HG03521 (cell line): ENCODE results near the gene CCN2.

Source experiments
- ATAC-seq: cut with Tn5 transposase; IDR thresholded peaks from one replicate; pipeline ENCODE4 v1.9.1; 2021; ENCODE audit warnings: mild to moderate bottlenecking, moderate library complexity; ENCODE audit not compliant: unreplicated experiment

CCN2 gene

GRCh38 chr6:131950767-131951575, at the start of gene CCN2:
Gene CCN2 (minus strand): TSS chr6:131951372. CDS start chr6:131951172, 200 bp downstream.
- no peak for ATAC-seq

GRCh38 chr6:132000296-132000695, 49.1 kb upstream of the CCN2 start:
- ATAC-seq = no peak

GRCh38 chr6:131999545-132000146, 48.5 kb upstream of the CCN2 start:
- no peak for ATAC-seq

GRCh38 chr6:131998255-131998982, 47.2 kb upstream of the CCN2 start:
- ATAC-seq = no peak

GRCh38 chr6:131997429-131998153, 46.4 kb upstream of the CCN2 start:
- ATAC-seq = no peak

- no peak for ATAC-seq
These were observed 44.7 kb upstream of the CCN2 start for GRCh38 chr6:131995917-131996316.

- ATAC-seq = no peak
These were observed 41.4 kb upstream of the CCN2 start for GRCh38 chr6:131992557-131992956.

- no peak for ATAC-seq
These were observed 37.9 kb upstream of the CCN2 start for GRCh38 chr6:131989036-131989435.

GRCh38 chr6:131982740-131983259, 31.6 kb upstream of the CCN2 start:
- ATAC-seq = no peak

GRCh38 chr6:131981624-131981978, 30.4 kb upstream of the CCN2 start:
- no peak for ATAC-seq

- ATAC-seq = no peak
These were observed 29.8 kb upstream of the CCN2 start for GRCh38 chr6:131980791-131981623.

GRCh38 chr6:131980338-131980790, 29.2 kb upstream of the CCN2 start:
- no peak for ATAC-seq

- ATAC-seq = no peak
These were observed 28.6 kb upstream of the CCN2 start for GRCh38 chr6:131979515-131980337.

GRCh38 chr6:131978522-131978921, 27.4 kb upstream of the CCN2 start:
- ATAC-seq = no peak

GRCh38 chr6:131976545-131977061, 25.4 kb upstream of the CCN2 start:
- ATAC-seq = no peak

GRCh38 chr6:131972741-131973140, 21.6 kb upstream of the CCN2 start:
- no peak for ATAC-seq

- ATAC-seq = no peak
These were observed 19.1 kb upstream of the CCN2 start for GRCh38 chr6:131970076-131970859.

- no peak for ATAC-seq
These were observed 17.5 kb upstream of the CCN2 start for GRCh38 chr6:131968656-131969055.
